Activated CD4-positive, CD25-positive, alpha-beta regulatory T cell (primary cell): Measurements from ENCODE around the gene KLHL25.
"Not testable (repeated sequence)": the region's sequence is repeated elsewhere in the genome, so short reads cannot be mapped to it uniquely, and the experiment has no call there.

Experiments
- DNase-seq, 4 experiments: peaks; one replicate each; lab custom pipeline; 2025; lab: John Stamatoyannopoulos, UW

The KLHL25 gene, protein sequence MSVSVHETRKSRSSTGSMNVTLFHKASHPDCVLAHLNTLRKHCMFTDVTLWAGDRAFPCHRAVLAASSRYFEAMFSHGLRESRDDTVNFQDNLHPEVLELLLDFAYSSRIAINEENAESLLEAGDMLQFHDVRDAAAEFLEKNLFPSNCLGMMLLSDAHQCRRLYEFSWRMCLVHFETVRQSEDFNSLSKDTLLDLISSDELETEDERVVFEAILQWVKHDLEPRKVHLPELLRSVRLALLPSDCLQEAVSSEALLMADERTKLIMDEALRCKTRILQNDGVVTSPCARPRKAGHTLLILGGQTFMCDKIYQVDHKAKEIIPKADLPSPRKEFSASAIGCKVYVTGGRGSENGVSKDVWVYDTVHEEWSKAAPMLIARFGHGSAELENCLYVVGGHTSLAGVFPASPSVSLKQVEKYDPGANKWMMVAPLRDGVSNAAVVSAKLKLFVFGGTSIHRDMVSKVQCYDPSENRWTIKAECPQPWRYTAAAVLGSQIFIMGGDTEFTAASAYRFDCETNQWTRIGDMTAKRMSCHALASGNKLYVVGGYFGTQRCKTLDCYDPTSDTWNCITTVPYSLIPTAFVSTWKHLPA

DNA sequence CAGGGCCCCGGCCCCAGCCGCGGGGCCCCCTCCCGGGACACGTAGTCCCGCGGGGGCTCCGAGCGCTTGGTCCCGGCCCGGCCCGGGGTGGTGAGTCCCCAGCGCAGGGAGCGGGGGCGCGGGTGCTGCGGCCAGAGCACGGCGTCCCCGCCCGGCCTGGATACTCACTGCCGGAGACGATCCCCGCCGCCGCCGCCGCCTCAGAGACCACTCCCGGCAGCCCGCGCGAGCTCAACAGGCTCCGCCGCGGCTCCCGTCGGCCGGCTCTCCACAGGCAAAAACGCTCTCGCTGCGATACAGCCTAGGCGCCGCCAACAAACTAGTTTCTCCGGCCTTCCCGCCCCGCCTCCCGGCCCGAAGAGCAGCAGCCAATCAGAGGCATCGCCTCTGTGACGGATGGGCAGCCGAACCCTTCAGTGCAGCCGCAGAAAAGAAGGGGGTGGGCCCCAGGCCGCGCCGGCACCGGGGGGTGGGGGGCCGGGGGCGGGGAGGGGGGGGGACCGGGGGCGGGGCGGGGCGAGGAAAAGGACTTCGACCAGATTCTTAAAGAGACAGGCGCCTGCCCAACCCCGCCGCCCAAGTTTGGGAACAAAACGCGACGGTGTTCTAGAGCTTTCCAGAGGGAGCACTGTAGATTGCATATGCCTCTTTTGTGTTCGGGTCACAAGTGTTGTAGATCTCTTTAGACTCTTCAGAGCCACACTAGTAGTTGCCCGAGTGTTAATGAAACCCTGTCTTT, at the start of gene KLHL25:
TSS of gene KLHL25 (minus strand) at position 328 of the 739 bp plus-strand sequence. CDS start 25,115 bp downstream, outside the sequence.
- DNase-seq: peak; percentile 79 to 89 (median 82)

GRCh38 chr15:85840802-85841152, 46.1 kb upstream of the KLHL25 start:
- DNase-seq: no peak

DNA sequence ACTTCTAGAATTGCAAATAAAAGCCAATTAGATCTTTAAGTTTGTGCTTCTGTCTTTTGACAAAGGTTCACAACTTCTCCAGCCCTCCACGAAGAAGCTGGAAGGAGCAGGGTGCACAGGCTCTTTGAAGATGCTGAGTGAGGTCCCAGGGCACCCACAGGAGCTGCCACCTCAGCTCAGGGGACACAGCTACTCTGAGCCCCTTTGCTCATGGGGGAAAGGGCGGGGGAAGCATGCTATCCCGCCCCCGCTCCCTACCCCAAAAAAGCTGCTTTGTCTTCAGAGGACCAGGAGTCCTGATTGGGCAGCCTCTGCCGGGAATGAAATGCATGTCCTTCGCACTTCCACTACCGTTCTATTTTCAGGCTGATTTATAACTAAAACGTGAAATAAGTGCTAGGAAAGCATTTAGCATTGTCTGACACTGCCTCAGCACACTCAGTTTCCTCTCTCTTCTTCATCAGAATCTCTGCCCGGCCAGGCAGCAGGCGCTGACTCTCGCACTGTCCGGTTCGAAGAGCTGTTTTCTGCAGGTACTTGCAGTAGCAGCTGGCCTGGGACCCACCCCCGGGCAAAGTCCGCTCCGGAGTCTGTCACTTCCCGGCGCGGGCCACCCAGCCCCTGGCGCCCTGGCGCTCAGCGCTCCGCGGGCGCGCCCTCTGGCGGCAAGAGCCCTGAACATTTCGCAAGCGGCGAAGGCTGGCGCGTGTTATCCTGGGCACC, 45.5 kb upstream of the KLHL25 start:
- DNase-seq: peak; percentile 59 to 74 (median 62)

DNA sequence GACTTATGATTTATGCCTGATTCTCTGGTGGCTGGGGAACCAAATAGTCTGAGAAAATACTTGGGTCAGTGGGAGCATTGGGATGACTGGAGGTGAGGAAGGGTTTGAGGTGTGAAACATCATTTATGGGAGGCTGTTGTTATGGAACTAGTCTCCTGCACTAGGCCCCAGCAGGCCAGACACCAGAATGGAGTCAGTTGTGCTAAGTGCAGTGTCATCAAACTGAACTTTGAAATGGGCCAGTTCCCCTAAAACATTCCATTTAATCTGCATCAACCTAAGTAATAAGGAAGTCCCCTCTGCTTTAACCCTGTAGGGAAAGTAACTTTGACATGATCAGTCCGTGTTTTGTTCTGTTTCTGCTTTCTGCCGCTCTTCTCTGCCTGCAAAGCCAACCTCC, 44.9 kb upstream of the KLHL25 start:
- no peak for DNase-seq

GRCh38 chr15:85838655-85839054, 43.9 kb upstream of the KLHL25 start:
- no peak for DNase-seq

DNA sequence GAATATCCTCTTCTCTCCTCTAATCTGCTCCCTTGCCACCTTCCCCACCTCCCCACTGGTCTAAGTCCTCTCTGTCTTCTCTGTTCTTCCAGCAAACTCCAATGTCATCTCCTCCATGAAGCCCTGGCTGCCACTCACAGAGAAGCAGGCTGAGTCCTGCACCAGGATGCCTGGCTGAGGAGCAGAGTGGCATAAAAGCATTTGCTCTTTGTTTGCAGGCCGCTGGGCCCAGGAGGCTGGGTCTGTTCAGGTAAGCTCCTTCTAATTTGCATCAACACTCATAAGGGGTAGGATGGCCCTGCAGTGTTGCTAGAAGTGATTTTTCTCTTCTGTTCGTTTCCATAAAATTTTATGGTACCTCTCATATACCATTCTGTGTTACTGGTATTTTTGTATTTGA, 43.2 kb upstream of the KLHL25 start:
- no peak for DNase-seq

DNA sequence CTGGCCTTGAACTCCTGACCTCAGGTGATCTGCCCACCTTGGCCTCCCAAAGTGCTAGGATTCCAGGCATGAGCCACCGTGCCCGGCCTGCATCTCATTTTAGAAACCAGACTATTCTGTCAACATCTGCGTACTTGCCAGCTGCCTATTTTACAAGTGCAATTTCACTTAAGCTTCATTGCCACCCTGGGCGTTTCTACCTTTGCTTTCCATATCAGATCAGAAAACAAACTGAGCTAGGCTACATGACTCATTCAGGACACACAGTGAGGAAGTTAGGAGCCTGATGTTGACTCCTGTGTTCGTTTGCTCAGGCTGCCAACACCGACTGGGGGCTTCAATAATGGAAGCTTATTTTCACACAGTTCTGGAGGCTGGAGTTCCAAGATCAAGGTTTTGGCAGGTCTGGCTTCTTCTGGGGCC, 42.3 kb upstream of the KLHL25 start:
- no peak for DNase-seq

GRCh38 chr15:85834651-85835050, 39.9 kb upstream of the KLHL25 start:
- DNase-seq: no peak

- DNase-seq: no peak
Observed at GRCh38 chr15:85832394-85832793, 37.7 kb upstream of the KLHL25 start.

GRCh38 chr15:85831415-85832113, 36.8 kb upstream of the KLHL25 start:
- DNase-seq: no peak

DNA sequence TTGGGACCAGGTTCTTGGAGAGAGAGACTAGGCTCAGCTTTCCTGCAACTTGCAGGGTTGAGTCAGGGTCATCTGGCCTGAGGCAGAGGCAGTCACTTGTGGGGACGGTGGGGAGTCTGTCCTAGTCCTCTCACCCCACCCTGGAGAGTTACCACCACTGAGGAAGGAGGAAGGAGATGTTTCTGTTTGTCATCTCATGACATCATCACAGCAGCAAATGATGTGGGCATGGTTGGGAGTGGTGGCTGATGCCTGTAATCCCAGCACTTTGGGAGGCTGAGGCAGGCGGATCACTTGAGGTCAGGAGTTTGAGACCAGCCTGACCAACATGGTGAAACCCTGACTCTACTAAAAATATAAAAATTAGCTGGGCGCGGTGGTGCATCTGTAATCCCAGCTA, 35.0 kb upstream of the KLHL25 start:
- not testable (repeated sequence) for DNase-seq

DNA sequence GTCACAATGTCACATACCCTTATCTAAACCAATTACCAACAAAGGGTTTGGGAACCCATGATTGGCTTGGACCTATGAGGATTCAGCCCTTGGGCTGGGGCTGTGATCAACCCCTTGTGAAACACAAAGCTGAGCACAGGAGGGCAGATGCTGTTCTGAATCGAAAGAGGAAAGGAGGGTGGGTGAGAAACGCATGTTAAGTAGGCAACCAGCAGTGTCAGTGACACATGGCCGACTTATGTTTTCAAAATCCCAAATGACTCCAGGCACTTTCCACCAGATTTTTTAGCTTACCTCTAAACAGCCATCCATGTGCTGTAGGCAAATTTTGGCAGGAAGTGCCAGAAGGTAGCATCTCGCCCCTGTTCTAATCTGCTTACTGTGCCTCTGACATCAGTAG, 34.1 kb upstream of the KLHL25 start:
- no peak for DNase-seq

DNA sequence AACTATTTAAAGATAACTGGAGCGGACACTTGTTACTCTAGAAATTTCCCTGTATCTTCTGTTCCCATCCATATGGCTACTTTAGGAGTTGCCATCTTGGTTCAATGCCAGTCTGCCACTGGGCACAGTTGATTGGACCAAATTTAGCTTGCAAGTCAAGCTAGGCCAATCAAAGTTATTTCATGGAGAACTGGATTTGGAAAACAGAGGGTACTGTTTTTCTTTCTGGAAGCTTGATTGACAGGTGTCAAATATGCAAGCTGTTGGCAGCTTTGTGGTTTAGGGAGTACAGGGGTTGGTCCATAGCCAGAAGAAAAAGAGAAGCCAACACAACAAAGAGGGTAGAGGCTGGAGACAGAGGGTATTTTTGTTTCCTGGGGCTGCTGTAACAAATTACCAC, 33.4 kb upstream of the KLHL25 start:
- DNase-seq: no peak

DNA sequence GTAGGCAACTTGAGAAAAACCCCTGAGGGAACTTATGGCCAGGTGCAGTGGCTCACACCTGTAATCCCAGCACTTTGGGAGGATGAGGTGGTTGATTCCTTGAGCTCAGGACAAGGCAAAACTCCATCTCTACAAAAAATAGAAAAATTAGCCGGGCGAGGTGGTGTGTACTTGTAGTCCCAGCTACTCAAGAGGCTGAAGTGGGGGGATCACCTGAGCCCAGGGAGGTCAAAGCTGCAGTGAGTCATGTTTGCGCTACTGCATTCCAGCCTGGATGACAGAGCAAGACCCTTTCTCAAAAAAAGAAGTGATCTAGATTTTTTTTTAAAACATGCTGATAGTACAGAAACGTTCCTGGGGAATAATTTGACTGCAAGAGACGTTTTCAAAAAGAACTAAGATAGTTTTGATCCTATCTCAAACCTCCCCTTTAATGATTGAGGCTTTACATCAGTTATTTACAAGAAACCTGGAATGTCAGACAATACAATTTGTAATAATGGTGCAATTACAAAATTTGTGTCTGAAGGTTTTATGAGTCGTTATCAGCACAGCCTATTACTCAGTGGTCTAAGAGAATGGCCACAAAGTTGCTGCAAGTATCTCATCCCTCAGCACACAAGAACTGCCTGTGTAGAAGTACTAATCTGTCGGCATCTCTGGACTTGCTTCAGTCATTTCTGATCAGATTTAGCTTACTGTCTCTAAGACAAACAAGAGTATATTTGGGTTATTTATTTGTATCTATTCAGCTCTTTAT, 32.2 kb upstream of the KLHL25 start:
- DNase-seq: no peak

- no peak for DNase-seq
Observed at GRCh38 chr15:85825719-85826118, 31.0 kb upstream of the KLHL25 start.

DNA sequence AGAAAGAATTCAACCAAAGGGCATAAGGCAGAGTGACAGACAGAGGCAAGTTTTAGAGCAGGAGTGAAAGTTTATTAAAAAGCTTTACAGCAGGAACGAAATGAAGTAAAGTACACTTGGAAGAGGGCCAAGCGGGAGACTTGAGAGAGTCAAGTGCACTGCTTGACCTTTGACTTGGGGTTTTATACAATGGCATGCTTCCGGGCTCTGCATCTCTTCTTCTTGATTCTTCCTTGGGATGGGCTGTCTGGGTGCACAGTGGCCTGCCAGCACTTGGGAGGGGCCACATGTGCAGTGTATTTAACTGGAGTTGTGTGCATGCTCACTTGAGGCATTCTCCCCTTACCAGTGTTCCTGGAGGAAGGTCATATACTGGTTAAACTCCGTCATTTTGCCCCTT, 30.4 kb upstream of the KLHL25 start:
- DNase-seq: no peak

GRCh38 chr15:85821545-85821944, 26.8 kb upstream of the KLHL25 start:
- no peak for DNase-seq

GRCh38 chr15:85819938-85820337, 25.2 kb upstream of the KLHL25 start:
- no peak for DNase-seq

GRCh38 chr15:85813234-85813633, 18.5 kb upstream of the KLHL25 start:
- no peak for DNase-seq

DNA sequence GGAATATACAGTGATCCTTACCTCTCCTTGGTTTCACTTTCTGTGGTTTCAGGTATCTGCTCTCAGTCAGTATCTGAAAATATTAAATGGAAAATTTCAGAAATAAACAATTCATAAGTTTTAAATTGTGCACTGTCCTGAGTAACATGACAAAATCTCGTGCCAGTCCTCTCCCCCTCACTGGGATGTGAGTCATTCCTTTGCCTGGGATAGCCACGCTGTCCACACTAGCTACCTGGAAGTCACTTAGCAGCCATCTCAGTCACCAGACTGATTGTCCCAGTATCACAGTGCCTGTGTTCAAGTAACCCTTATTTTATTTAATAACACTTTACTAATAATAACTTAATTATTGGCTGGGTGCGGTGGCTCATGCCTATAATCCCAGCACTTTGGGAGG, 15.3 kb upstream of the KLHL25 start:
- no peak for DNase-seq

DNA sequence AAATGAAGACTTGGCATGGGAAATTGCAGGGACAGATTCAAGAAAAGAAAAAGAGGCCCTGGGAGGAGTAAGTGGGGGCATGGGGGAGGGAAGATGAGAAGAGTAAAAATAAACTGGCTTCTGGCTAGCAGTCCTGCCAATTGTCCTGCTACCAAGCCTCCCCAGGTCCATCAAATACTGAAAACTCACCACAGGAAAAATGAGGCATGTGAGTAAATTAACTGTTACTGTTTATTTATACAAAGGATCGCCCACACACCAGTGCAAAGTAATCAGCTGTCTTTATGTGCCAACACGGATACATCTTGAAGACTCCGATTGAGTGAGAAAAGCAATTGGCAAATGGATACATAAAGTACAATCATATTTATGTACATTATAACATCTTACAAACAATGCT, 10.7 kb upstream of the KLHL25 start:
- no peak for DNase-seq
